Keratinocyte (primary cell): ENCODE measurements around the gene ZNF446. TPM values are rescaled to one million over a fixed set of nuclear protein-coding genes. Genes with fewer than 3 reads are reported as not detected.

Experiments used
- DNase-seq: peaks from one replicate; pipeline ENCODE4 v3.0.0-alpha.2; 2011; ENCODE audit warnings: low read depth, missing footprints, low spot score
- FAIRE-seq: peaks from 2 replicates; lab custom pipeline; 2011; peaks lifted over from hg19 to GRCh38; lab: Jason Lieb, UNC
- H2AFZ ChIP-seq: 2 replicates; pipeline ENCODE4 v1.6.0; 2012; ENCODE audit warnings: low read length, control low read depth, inconsistent platforms; ENCODE audit not compliant: control insufficient read depth
- H3K27ac ChIP-seq: 2 replicates; pipeline ENCODE4 v1.5.1; 2011; ENCODE audit warnings: low read length; ENCODE audit not compliant: control insufficient read depth, insufficient read depth
- H3K27me3 ChIP-seq: 3 replicates; pipeline ENCODE4 v1.6.0; 2011; ENCODE audit warnings: low read length; ENCODE audit not compliant: control insufficient read depth, insufficient read depth; ENCODE audit errors: extremely low read depth
- H3K36me3 ChIP-seq, 2 experiments: 2 replicates in 1 of 2; 3 replicates in 1 of 2; pipeline ENCODE4 v1.5.1; 2011; ENCODE audit warnings: low read length in 2 of 2, mild to moderate bottlenecking in 1 of 2; ENCODE audit not compliant: control insufficient read depth in 2 of 2, insufficient read depth in 2 of 2; ENCODE audit errors: extremely low read depth in 1 of 2
- H3K4me1 ChIP-seq: 3 replicates; pipeline ENCODE4 v1.5.1; 2011; ENCODE audit warnings: low read length; ENCODE audit not compliant: control insufficient read depth, insufficient read depth; ENCODE audit errors: extremely low read depth
- H3K4me2 ChIP-seq: 3 replicates; pipeline ENCODE4 v1.6.0; 2011; ENCODE audit warnings: low read depth, low read length; ENCODE audit not compliant: control insufficient read depth, insufficient read depth; ENCODE audit errors: extremely low read depth
- H3K4me3 ChIP-seq, 3 experiments: fragments of 200-600 bp in 1 of 3; sonication (generic) in 1 of 3; 2 replicates in 2 of 3; 3 replicates in 1 of 3; pipeline ENCODE4 v1.5.1; 2011 to 2016; ENCODE audit warnings: low read length in 3 of 3, mild to moderate bottlenecking in 3 of 3, control low read depth in 2 of 3, inconsistent platforms in 1 of 3, low read depth in 1 of 3, mixed read lengths in 1 of 3, mixed run types in 1 of 3, moderate library complexity in 1 of 3; ENCODE audit not compliant: control insufficient read depth in 2 of 3, insufficient read depth in 2 of 3; ENCODE audit errors: extremely low read depth in 1 of 3
- H3K79me2 ChIP-seq: 2 replicates; pipeline ENCODE4 v1.6.0; 2012; ENCODE audit warnings: low read length; ENCODE audit not compliant: control insufficient read depth, insufficient read depth
- H3K9ac ChIP-seq: 3 replicates; pipeline ENCODE4 v1.6.0; 2011; ENCODE audit warnings: low read length; ENCODE audit not compliant: control insufficient read depth, insufficient read depth; ENCODE audit errors: extremely low read depth
- H3K9me1 ChIP-seq: 3 replicates; pipeline ENCODE4 v1.6.0; 2011; ENCODE audit warnings: low read length; ENCODE audit not compliant: control insufficient read depth, insufficient read depth; ENCODE audit errors: extremely low read depth
- H3K9me3 ChIP-seq: 2 replicates; pipeline ENCODE4 v1.5.1; 2012; ENCODE audit warnings: low read depth, low read length; ENCODE audit not compliant: control insufficient read depth
- H4K20me1 ChIP-seq: 3 replicates; pipeline ENCODE4 v1.6.0; 2011; ENCODE audit warnings: low read length; ENCODE audit not compliant: control insufficient read depth, insufficient read depth; ENCODE audit errors: extremely low read depth
- EZH2 ChIP-seq: IDR thresholded peaks from one replicate; pipeline ENCODE4 v1.6.1; 2012; ENCODE audit warnings: inconsistent platforms, mild to moderate bottlenecking, low read length, moderate library complexity
- dilution Hi-C: fragments of 300-500 bp; cut with MboI; formaldehyde crosslinking; loops from one replicate; pipeline ENCODE4 v1.7.0; 2020; ENCODE audit warnings: low sequenced_read_pairs; ENCODE audit not compliant: extremely low pct_ligation_motif_present
- polyA plus RNA-seq, 5 experiments: library from polyadenylated mRNA; depleted of rRNA in 3 of 5; stranded (reverse) in 3 of 5; stranded (forward) in 1 of 5; unstranded in 1 of 5; fragments of >200 nt; gene quantifications; 1 replicate in 1 of 5; 2 replicates in 3 of 5; 3 replicates in 1 of 5; pipeline versions ENCODE4 v1.2.1 to v1.2.3, GENCODE V29; 2011 to 2012; ENCODE audit warnings: missing spikeins in 2 of 5, low read depth in 1 of 5, low replicate concordance in 1 of 5
- TF ChIP-seq, protein P1 (sequence below), 3 experiments: IDR thresholded peaks in 1 of 3; conservative IDR thresholded peaks in 1 of 3; optimal IDR thresholded peaks in 1 of 3; 2 replicates in 2 of 3; 3 replicates in 1 of 3; pipeline versions ENCODE3 to v1.5.1; 2011; ENCODE audit warnings: low read length in 3 of 3, mild to moderate bottlenecking in 3 of 3, moderate library complexity in 2 of 3, control low read depth in 1 of 3, inconsistent platforms in 1 of 3; ENCODE audit not compliant: insufficient read depth in 2 of 3; ENCODE audit errors: extremely low read depth in 1 of 3

ZNF446 gene
- polyA plus RNA-seq, 1 donor (not counting 4 experiments of a cell fraction or from before 2014, with no cell fraction given) = 2.1 TPM

DNA sequence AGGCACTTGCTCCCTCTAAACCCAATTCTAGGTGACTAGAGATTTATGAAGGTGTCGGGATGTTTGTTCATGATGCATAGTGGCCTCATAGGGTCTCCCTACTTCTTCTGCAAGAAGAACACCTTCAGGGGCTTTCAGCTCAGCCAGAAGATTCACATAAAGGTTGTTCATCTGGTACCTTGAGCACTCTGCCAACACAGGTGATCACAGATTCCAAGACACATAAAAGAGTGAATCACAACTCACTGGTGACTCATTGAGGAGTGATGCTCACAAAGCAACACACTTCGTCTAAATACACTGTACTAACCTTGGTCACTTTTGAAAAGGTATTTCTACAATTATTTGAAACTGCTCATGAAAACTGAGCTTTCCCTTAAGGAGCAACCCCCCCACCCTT, 16.1 kb upstream of the ZNF446 start:
- no peaks in the 10 kb centered on the region for H4K20me1 ChIP-seq
- H3K36me3 ChIP-seq = peaks cover 8% of the 10 kb centered on the region in 2 experiments
- H3K9me1 ChIP-seq = no peaks in the 10 kb centered on the region
- DNase-seq (no peak), FAIRE-seq (peak; percentile 100)
- no peak overlapping the region for H2AFZ ChIP-seq
- no peaks in the 10 kb centered on the region for H3K27me3 ChIP-seq
- peaks cover 10% of the 10 kb centered on the region for H3K4me1 ChIP-seq
- H3K27ac ChIP-seq = no peak overlapping the region
- no peaks in the 10 kb centered on the region for H3K9me3 ChIP-seq
- no peaks in the 10 kb centered on the region for H3K79me2 ChIP-seq
- TF ChIP-seq EZH2 = no peak
- TF ChIP-seq, protein P1, sequence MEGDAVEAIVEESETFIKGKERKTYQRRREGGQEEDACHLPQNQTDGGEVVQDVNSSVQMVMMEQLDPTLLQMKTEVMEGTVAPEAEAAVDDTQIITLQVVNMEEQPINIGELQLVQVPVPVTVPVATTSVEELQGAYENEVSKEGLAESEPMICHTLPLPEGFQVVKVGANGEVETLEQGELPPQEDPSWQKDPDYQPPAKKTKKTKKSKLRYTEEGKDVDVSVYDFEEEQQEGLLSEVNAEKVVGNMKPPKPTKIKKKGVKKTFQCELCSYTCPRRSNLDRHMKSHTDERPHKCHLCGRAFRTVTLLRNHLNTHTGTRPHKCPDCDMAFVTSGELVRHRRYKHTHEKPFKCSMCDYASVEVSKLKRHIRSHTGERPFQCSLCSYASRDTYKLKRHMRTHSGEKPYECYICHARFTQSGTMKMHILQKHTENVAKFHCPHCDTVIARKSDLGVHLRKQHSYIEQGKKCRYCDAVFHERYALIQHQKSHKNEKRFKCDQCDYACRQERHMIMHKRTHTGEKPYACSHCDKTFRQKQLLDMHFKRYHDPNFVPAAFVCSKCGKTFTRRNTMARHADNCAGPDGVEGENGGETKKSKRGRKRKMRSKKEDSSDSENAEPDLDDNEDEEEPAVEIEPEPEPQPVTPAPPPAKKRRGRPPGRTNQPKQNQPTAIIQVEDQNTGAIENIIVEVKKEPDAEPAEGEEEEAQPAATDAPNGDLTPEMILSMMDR (optimal IDR thresholded peaks at IDR 0.05 in 1 of 3, IDR thresholded peaks at IDR 0.05 in 1 of 3, conservative IDR thresholded peaks at IDR 0.05 in 1 of 3; ENCODE audit: extremely low read depth in 1 of 3, insufficient read depth in 2 of 3, low read length in 3 of 3) = no peak
- dilution Hi-C loops = no loop called here
- H3K4me2 ChIP-seq = no peak overlapping the region
- no peak overlapping the region for H3K4me3 ChIP-seq
- no peak overlapping the region for H3K9ac ChIP-seq

DNA sequence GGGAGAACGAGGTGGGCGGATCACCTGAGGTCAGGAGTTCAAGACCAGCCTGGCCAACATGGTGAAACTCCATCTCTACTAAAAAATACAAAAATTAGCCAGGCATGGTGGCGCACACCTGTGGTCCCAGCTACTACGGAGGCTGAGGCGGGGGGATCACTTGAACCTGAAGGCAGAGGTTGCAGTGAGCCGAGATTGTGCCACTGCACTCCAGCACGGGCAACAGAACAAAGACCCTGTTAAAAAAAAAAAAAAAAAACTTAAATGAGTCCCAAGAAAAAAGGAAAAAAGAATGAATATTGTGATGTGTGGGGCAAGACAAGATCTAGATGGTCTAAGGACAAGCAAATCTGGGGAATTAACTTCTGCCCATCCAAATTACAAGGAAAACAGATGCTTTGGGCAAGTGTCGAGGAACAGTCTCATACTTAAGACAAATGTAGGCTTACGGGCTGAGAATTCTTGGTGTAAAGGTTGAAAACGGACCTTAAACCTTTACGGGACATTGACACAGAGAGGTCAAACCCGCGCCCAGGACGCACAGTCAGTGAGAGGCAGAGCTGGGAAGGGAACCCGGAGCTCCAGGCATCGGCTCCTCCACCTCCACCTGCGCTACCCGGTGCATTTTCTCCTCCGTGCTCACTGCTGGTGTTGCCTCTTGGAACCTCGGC, 9.9 kb upstream of the ZNF446 start:
- H3K9ac ChIP-seq = peak overlapping the region; percentile 82
- dilution Hi-C loops = no loop called here
- FAIRE-seq (no peak), DNase-seq (no peak)
- H3K4me2 ChIP-seq = peak overlapping the region; percentile 87
- H3K79me2 ChIP-seq = peaks cover 23% of the 10 kb centered on the region
- H3K4me3 ChIP-seq = peak overlapping the region; percentile 77 to 99 (median 89)
- no peaks in the 10 kb centered on the region for H3K9me1 ChIP-seq
- no peak for TF ChIP-seq EZH2
- TF ChIP-seq, protein P1 (optimal IDR thresholded peaks at IDR 0.05 in 1 of 3, IDR thresholded peaks at IDR 0.05 in 1 of 3, conservative IDR thresholded peaks at IDR 0.05 in 1 of 3; ENCODE audit: extremely low read depth in 1 of 3, insufficient read depth in 2 of 3, low read length in 3 of 3) = no peak
- H4K20me1 ChIP-seq = peaks cover 4% of the 10 kb centered on the region
- H2AFZ ChIP-seq = peak overlapping the region; percentile 97
- no peaks in the 10 kb centered on the region for H3K27me3 ChIP-seq
- no peak overlapping the region for H3K27ac ChIP-seq
- no peaks in the 10 kb centered on the region for H3K9me3 ChIP-seq
- peaks cover 14% of the 10 kb centered on the region for H3K4me1 ChIP-seq
- H3K36me3 ChIP-seq = peaks cover 0 to 7% of the 10 kb centered on the region in 2 experiments
